NCI-H146 (cell line): Measurements from ENCODE around the gene SBF2.
"Not testable (repeated sequence)": the region's sequence is repeated elsewhere in the genome, so short reads cannot be mapped to it uniquely, and the experiment has no call there.

ENCODE experiments used
- DNase-seq: peaks from one replicate; lab custom pipeline; 2025; lab: John Stamatoyannopoulos, UW

The SBF2 gene

DNA sequence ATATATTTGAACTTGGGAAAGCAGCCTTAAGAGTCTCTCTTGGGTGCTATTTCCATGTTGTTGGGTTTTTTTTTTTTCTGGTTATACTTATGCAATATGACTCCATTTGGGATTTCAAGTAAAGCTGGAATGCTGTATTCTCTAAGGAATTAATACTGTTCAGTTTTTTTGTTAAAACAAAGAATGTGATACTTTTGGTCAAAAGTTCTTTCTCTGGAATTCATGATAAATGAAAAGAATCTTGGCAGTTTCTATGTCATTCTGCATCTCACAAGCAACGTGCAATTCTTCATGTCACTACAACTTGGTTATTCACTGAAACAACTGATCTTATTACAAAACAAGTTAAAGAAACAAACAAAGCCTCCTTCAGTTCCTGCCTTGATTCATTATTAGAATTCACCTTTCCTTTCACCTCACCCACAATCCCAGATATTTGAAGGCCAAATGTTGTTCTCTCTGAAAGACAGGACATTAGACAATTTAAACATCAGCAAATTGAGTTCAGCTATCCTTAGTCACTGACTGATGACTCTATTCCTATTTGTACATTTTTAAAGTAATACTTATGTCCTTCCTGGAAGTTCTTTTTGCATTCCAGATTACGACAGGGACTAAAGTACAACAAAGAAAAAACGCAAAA, 176.2 kb downstream of the SBF2 start:
- DNase-seq: no peak

DNA sequence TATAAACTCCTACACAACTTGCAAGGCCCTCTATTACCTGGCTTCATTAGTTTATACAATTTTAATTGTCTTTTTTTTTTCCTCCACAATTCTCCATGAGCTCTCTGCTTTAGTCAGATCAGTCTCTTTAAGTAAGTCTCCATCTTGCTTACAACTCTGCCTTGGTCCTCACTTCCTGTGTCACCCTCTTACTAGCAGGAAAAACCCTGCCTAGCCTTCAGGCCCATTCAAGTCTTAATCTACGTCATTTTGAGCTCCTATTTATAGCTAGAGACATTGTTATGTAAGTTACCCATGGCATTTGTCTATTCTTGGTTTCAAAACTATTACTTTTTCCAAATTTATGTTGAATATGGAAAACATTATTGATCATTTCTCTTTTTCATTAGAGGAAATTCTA, 177.4 kb downstream of the SBF2 start:
- no peak for DNase-seq

DNA sequence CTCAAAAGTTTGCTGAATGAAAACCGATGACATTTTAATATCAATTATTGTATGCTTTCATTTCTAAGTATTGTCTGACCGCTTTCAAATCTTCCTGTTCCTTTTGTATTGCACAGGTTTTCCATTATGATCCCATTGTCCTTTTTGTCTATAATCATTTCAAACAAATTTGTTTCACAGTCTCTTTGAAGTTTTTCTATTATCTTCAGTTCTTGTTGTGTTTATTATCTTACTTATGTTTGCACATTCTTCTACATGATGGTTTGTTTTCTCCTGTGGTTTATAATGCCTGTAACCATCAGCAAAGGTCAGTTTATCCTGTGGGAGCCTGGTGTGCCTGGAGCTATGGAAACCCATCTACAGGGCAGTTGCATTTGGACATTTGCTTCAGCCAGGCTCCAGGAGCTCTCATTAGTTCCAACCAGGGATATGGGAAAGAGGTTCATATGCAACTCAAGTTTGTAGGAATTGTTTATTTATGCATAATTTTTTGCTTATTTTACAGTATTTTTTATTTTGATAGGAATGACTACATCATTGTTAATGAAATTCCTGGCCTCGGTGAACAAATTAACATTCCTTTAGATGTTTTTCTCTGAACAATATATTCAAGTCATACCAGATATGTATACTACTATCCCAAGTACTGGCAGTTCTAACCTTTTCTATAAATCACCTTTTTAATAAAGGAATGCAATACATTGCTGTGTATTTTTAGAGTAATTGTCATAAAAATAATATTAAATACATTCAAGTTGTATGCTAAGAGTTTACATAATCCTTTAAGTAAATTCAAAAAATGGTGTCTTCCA, 179.2 kb downstream of the SBF2 start:
- DNase-seq: no peak

DNA sequence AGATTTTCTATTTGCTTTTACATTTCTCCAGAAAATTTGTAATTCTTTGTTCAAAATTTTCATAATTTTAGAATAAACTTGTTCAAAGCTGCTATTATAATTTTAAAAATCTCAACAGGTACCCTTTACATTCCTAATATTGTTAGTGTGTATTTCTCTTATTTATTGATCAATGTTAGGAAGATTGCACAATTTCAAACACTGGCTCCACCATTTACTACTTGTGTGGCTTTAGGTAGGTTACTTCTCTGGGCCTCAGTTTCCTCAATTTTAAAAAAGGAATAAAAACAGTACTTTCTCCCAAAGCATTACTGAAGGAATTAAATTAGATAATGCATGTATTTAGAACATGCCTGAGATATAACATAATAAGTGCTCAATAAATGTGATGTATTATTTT, 180.2 kb downstream of the SBF2 start:
- no peak for DNase-seq

DNA sequence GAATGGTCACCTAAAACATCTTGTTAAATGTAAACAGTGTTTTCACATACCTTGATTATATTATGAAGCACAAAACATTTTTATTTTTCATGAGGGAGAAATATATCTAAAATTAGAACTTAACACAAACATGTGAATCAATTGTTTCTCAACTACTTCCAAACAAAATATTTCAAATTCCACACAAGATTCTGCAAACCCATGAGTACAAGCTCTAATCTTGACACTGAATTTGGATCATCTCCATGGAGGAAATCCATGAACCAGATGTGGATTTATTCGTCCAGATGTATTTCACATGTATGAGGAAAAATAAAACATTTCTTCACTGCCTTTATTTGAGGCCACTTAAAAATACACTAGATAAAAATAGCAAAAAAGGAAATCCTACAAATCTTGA, 184.2 kb downstream of the SBF2 start:
- no peak for DNase-seq

DNA sequence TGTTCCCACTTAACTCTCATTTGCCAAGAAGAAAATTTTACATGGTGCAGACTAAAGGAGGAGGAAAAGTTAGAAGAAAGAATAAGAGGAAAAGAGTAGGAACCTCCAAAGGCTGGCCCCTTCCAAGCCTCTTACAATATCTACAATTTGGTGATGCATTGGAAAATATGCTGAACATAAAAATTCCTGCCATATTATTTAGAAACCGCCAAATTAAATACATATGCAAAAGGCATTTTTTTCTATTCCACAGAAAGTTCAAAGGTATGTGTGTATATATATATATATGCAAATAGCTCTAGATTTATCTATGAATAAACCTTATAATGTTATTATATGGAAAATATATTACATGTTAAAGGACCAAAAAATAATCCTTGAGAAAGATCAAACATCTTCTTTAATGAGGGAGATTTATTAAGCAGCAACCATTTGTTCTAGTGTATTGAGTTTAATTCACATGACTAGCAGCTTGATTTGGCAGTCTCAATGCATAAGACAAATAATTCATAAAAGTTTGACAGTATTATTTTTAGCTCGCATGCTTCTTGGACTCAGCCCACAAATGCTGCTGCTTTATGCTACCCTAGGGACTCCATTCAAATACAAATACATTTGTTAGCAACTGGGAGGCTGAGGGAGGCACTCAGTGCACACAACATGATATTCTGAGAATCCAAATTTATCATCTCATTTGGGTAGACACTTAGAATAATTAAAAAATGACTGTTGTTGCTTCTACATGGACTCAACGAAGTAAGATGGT, 184.9 kb downstream of the SBF2 start:
- DNase-seq: no peak

DNA sequence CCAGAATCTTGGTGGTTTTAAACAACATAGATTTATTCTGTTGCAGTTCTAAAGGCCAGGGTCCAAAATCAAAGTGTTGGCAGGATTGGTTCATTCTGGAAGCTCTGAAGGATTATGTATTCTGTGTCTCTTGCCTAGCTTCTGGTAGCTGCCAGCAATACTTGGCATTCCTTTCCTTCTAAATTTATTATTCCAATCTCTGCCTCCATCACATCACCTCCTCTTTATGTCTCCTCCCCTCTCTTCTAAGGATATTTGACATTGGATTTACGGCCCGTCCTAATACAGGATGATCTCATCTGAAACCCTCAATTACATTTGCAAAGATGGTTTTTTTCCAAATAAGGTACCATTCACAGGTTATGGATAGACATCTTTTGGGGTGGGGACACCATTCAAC, 186.5 kb downstream of the SBF2 start:
- DNase-seq: no peak

DNA sequence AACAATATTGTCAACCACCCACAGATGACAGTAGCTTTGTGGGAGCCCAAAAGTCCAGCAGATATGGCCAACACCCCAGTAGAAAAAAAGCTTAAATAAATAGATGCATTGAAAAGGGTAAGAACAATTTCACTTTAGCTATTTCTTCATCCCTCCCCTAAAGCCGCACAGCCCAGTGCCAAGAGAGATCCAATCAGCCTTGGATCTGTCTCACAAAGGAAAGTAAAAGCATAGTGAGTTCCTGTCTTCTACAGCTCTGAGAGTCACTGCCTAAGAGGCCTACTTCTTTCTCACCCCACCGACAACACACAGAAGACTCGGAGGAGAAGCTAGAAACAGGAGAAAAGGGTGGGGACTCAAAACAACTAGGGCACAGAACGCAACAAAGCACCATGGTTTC, 196.4 kb downstream of the SBF2 start:
- no peak for DNase-seq

DNA sequence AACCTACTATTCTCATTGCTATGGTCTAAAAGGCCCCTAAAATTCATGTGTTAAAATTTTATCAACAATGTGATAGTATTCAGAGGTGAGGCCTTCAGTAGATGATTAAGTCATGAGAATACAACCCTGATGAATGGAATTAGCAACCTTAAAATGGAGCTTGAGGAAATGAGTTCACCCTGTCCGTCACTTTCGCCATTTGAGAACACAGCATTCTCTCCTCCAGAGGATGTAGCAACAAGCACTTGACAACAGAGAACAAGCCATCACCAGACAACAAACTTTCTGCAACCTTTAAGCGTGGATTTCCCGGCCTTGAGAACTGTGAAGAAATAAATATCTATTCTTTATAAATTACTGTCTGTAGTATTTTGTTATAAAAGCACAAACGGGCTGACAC, 197.0 kb downstream of the SBF2 start:
- DNase-seq: no peak

DNA sequence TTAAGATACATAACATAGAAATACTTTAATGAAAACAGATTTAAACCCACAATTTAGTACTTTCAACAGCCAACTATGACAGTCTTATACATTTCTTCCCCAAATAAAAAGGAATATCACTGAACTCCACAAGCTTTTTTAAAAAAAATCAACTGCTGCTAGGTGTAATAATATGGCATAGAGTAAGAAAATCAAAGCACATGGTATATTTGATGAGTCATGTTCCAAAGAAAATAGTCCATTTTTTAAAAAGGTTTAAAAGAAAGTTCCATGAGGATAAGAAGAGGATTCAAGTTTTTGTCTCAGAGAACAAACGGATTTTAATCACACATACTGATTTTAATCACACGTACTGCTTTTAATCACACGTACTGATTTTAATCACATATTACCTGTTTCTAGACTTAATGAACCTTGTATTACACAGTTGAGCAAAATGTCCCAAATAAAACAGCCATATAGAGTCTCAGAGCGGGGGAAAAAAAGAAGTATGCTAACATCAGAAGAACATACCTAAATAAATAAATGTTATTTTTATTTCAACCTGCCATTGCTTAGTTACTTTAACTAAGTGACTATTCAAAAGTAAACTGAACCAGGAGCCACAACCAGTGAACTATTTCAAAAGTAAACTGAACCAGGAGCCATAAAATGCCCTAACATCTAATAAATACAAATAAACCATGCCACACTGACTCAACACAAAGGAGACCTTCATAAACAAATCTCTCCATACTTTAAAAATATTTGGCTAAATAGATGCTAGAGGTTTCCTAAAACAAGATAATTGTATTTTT, 198.4 kb downstream of the SBF2 start:
- no peak for DNase-seq

DNA sequence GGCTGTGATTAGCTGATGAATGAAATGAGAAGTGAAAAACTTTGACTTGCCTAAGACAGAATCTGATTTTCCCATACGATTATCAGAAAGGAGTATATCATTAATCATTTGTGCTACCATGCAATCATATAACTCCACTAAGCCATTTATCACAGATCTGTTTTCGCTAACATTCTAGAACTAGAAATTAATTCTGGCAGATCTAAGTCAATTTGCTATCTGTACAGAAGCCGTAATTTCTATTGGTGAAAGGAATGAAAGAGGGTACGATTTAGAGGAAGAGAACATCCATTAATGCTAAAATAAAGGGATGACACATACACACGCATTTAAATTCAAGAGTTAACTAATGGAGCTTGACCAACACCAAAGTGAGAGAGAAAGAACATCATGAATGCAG, 201.6 kb downstream of the SBF2 start:
- DNase-seq: no peak

DNA sequence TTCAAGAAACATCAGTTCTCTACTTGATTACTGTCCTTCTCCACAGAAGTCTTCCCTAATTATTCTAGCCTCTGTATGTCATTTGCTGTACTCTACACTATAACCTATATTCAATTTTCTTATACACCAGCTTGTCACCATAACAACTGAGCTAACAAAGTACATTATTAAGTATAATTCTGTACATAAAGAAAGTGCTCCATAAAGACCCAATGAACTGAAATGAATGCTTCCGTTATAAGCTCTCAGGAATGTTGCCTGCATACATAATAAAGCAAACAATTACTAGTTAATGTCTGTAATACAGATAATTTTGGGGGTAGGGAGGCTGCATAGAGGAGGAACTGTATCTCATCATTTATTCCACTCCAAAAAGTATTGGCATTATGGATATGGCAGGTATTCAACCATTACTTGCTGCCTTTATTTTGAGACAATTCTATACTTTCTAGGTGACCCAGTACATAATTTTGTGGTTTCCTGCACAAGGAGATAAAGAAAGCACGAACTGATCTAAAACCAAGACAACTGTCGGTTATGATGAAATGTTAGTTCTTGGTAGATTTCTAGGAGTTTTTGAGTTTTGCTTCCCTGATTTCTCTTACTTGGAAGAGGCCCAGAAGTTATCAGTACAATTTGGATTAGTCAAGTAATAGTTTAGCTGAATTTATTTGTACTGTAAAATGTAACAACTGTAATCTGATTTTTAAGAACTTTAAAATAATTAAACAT, 202.5 kb downstream of the SBF2 start:
- DNase-seq: no peak

DNA sequence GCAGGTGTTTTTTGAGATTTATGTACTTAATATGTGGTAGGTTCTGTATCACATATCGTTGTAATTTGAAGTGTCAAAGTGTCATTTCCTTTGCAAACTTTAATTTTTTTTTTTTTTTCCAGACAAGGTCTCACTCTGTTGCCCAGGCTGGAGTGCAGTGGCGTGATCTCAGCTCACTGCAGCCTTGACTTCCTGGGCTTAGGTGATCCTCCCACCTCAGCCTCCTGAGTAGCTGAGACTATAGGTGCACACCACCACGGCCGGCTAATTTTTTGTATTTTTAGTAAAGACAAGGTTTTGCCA, 206.1 kb downstream of the SBF2 start:
- not testable (repeated sequence) for DNase-seq

DNA sequence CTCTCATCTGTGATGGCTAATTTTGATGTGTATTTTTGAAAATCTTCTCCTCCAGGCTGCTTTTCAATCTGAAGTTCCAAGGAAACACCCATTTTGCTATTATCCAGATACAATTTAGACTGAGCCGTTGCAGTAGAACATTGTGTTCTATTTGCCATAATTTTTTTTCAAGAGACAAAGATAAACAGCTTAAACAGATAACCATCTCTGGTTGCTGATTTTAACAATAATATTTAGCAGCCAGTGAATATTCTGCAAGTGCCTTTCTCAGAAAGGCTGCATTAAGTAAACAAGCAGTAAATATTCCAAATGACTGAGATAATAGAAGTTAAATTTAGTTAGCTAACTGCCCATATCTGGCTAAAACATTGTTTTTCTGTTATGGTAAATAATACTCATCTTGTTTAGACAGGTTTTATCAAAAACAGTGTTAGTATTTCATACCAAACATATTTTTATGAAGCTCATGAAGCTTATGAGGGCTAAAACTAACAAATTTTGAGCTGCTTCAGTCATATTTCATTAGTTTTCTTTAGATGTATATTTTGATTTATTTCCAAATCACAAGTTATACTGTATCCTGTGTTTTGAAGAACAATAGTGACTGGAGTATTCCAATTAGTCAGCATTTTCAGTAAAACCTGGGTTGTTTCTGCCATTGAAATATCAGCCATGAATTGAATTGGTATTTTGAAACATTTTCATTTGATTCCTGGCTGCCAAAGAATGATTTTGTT, 206.7 kb downstream of the SBF2 start:
- no peak for DNase-seq

DNA sequence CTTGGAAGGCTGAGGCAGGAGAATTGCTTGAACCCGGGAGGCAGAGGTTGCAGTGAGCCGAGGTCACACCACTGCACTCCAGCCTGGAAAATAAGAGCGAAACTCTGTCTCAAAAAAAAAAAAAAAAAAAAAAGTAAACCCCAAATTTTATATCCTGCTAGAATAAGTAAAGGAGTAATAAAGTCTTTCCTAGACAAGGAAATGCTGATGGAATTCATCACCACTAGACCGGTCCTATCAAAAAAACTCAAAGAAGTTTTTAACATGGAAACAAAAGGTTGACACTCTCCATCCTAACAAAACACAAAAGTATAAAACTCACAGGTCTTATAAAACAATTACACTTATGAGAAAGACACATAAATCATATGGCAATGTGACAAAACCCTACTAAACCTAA, 213.9 kb downstream of the SBF2 start:
- no peak for DNase-seq

DNA sequence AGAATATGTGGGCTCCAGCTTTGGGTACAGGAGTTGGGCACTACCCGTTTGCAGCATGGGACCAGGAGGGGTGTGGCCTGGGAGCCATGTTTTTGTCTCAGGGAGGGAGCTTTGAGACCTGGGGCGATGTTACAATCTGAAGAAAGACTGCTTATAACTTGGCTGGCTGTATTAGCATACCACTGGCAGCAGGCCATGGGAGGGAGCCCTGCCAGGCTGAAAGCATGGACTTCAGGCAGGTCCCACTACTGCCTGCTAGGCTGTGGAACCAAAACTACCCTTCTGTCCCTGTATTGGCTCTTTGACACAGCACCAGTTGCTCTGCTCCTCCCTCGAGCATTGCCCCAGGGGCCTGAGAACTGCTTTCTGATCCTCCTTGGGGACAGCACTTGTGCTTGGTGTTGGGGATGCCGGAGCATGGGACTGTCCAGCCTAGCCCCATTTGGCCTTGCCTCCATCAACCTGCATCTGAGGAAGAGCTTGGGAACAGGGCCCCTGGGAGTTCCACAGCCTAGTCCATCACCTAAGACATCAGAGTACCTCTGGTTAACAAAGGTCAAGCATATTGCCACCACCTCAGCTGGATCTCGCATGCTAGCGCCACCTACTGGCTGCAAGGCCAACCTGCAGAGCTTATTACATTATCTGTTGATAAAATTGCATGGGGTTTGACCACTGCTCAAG, 217.4 kb downstream of the SBF2 start:
- DNase-seq: peak; percentile 30

DNA sequence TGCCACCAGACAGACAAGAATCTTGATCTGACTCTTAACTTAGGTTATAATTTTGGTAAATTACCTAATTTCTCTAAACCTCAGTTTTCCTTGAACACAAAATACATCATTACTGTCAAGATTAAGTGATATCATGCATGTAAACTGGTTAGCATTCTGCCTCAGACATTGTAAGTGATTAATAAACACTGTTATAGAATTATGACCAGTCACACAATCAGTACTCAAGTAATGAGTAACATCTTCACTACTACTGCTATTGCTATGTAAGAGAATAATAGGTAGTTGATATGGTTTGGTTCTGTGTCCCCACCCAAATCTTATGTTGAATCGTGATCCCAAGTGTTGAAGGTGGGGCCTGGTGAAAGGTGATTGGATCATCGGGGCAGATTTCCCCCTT, 218.9 kb downstream of the SBF2 start:
- no peak for DNase-seq

DNA sequence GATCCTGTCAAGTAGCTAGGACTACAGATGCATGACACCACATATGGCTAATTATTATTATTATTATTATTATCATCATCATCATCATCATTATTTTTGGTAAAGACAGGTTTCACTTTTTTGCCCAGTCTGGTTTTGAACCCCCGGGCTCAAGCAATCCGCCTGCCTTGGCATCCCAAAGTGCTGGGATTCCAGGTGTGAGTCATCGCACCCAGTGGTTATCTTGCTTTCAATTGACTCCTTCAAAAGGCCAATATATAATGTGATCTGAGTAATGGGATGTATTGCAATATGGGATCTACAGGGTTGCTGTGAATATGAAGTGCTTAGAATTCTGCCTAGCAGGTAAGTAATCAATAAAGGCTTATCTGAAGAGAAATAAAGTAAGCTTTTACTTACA, 221.2 kb downstream of the SBF2 start:
- no peak for DNase-seq

DNA sequence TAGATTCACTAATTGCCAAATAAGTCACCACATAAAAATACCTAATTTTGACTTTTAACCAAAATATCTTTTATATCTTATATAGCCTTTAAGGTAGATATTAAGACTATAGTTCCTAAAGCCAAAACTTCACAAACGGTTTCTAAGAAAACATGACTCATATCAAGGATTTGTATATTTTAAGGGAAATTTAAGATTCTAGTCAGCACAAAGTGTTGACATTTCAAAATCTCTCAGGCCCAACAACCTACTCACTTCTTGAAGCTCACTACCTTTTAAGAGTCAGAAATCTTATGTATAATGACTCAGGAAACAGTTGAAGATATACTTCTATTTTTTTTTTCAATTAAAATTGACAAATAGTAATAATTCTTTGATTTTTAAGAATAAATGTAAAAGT, 221.9 kb downstream of the SBF2 start:
- no peak for DNase-seq

DNA sequence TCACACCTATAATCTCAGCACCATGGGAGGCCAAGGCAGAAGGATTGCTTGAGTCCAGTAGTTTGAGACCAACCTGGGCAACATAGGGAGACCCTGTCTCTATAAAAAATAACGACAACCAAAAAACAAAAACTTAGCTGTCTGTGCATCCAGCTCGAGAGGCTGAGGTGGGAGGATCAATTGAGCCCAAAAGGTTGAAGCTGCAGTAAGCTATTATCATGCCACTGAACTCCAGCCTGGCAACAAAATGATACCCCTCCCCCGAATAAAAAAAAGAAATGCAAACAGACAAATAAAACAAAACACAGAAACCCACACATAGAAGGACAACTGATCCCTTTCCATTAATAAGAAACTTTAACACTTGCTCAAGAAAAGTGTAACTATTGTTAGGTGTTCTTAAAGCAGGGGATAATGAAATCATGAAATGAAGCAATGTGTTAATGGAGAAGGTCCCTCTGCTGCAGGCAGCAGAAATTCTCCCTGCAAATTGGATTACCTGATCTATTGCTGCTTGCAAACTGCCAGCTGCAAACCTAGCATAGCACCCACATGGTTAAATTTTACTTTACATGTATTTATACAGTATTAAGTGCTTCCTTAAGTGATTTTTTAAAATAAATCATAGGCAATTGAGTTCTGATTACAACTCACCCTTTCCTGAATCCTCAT, 226.3 kb downstream of the SBF2 start:
- no peak for DNase-seq
